ENCODE measurements around the gene GCDH.

GCDH gene

GRCh38 chr19:12872941-12873890 lies 17.7 kb upstream of the GCDH start:
- peaks cover 4% of the 10 kb centered on the region for H3K36me3 ChIP-seq (ENCODE audit: control insufficient read depth, insufficient read depth, low read length)
- WGBS, 2 experiments, result 94 to 95% methylated on average over 70 of the region's 70 CpGs
- H3K27me3 ChIP-seq (ENCODE audit: control insufficient read depth, insufficient read depth, low read length, poor library complexity, severe bottlenecking), result no peaks in the 10 kb centered on the region
- H3K4me3 ChIP-seq (ENCODE audit: insufficient read depth, low read depth, low read length), result no peak overlapping the region
- H3K27ac ChIP-seq (ENCODE audit: insufficient read depth, low read depth, low read length, poor library complexity, severe bottlenecking), result no peak overlapping the region
- H3K9me3 ChIP-seq (ENCODE audit: control insufficient read depth, low read length), result no peaks in the 10 kb centered on the region
- H3K4me1 ChIP-seq (ENCODE audit: control insufficient read depth, insufficient read depth, low read length), result no peaks in the 10 kb centered on the region

- WGBS, 2 experiments, result 96% methylated on average over 86 of the region's 86 CpGs
- Histone ChIP-seq H3K4me1 (ENCODE audit: control insufficient read depth, insufficient read depth, low read length) (no peaks in the 10 kb centered on the region), H3K27ac (ENCODE audit: insufficient read depth, low read depth, low read length, poor library complexity, severe bottlenecking) (no peak overlapping the region), H3K27me3 (ENCODE audit: control insufficient read depth, insufficient read depth, low read length, poor library complexity, severe bottlenecking) (no peaks in the 10 kb centered on the region), H3K36me3 (ENCODE audit: control insufficient read depth, insufficient read depth, low read length) (peaks cover 4% of the 10 kb centered on the region), H3K4me3 (ENCODE audit: insufficient read depth, low read depth, low read length) (no peak overlapping the region), H3K9me3 (ENCODE audit: control insufficient read depth, low read length) (no peaks in the 10 kb centered on the region)
Measured at GRCh38 chr19:12873891-12874745, 16.8 kb upstream of the GCDH start.

- H3K4me3 ChIP-seq (ENCODE audit: insufficient read depth, low read depth, low read length), result no peak overlapping the region
- no peak overlapping the region for H3K27ac ChIP-seq (ENCODE audit: insufficient read depth, low read depth, low read length, poor library complexity, severe bottlenecking)
- WGBS, 2 experiments, result 88 to 90% methylated on average over 6 of the region's 6 CpGs
- H3K4me1 ChIP-seq (ENCODE audit: control insufficient read depth, insufficient read depth, low read length), result no peaks in the 10 kb centered on the region
- peaks cover 4% of the 10 kb centered on the region for H3K36me3 ChIP-seq (ENCODE audit: control insufficient read depth, insufficient read depth, low read length)
- no peaks in the 10 kb centered on the region for H3K9me3 ChIP-seq (ENCODE audit: control insufficient read depth, low read length)
- H3K27me3 ChIP-seq (ENCODE audit: control insufficient read depth, insufficient read depth, low read length, poor library complexity, severe bottlenecking), result no peaks in the 10 kb centered on the region
Measured at GRCh38 chr19:12875086-12875485, 15.9 kb upstream of the GCDH start.

- Histone ChIP-seq H3K9me3 (ENCODE audit: control insufficient read depth, low read length) (no peaks in the 10 kb centered on the region), H3K4me1 (ENCODE audit: control insufficient read depth, insufficient read depth, low read length) (peaks cover 5% of the 10 kb centered on the region), H3K27me3 (ENCODE audit: control insufficient read depth, insufficient read depth, low read length, poor library complexity, severe bottlenecking) (peaks cover 50% of the 10 kb centered on the region), H3K27ac (ENCODE audit: insufficient read depth, low read depth, low read length, poor library complexity, severe bottlenecking) (peak overlapping the region; percentile 28), H3K36me3 (ENCODE audit: control insufficient read depth, insufficient read depth, low read length) (no peaks in the 10 kb centered on the region), H3K4me3 (ENCODE audit: insufficient read depth, low read depth, low read length) (peak overlapping the region; percentile 75)
- 14 to 16% methylated on average over 29 of the region's 29 CpGs for WGBS, 2 experiments
Measured at GRCh38 chr19:12880551-12881171, 10.3 kb upstream of the GCDH start.

- peak within 1 kb of the TSS; percentile 28 for H3K27ac ChIP-seq (ENCODE audit: insufficient read depth, low read depth, low read length, poor library complexity, severe bottlenecking)
- no peaks in the 10 kb centered on the region for H3K36me3 ChIP-seq (ENCODE audit: control insufficient read depth, insufficient read depth, low read length)
- WGBS, 2 experiments, result 0% methylated on average over 38 of the region's 38 CpGs
- H3K4me3 ChIP-seq (ENCODE audit: insufficient read depth, low read depth, low read length), result peak within 1 kb of the TSS; percentile 75
- peaks cover 56% of the 10 kb centered on the region for H3K27me3 ChIP-seq (ENCODE audit: control insufficient read depth, insufficient read depth, low read length, poor library complexity, severe bottlenecking)
- H3K4me1 ChIP-seq (ENCODE audit: control insufficient read depth, insufficient read depth, low read length), result peaks cover 5% of the 10 kb centered on the region
- H3K9me3 ChIP-seq (ENCODE audit: control insufficient read depth, low read length), result no peaks in the 10 kb centered on the region
Measured at GRCh38 chr19:12881172-12881808, 9.7 kb upstream of the GCDH start, which contains the start of gene DNASE2. Gene DNASE2 (minus strand): TSS chr19:12881449. CDS start chr19:12881375, 74 bp downstream.

GRCh38 chr19:12882589-12882988 lies 8.4 kb upstream of the GCDH start:
- WGBS, 2 experiments, result 90 to 92% methylated on average over 3 of the region's 3 CpGs
- no peaks in the 10 kb centered on the region for H3K36me3 ChIP-seq (ENCODE audit: control insufficient read depth, insufficient read depth, low read length)
- H3K4me3 ChIP-seq (ENCODE audit: insufficient read depth, low read depth, low read length), result no peak overlapping the region
- H3K27me3 ChIP-seq (ENCODE audit: control insufficient read depth, insufficient read depth, low read length, poor library complexity, severe bottlenecking), result peaks cover 69% of the 10 kb centered on the region
- no peaks in the 10 kb centered on the region for H3K9me3 ChIP-seq (ENCODE audit: control insufficient read depth, low read length)
- H3K4me1 ChIP-seq (ENCODE audit: control insufficient read depth, insufficient read depth, low read length), result peaks cover 5% of the 10 kb centered on the region
- no peak overlapping the region for H3K27ac ChIP-seq (ENCODE audit: insufficient read depth, low read depth, low read length, poor library complexity, severe bottlenecking)

- H3K4me3 ChIP-seq (ENCODE audit: insufficient read depth, low read depth, low read length), result no peak overlapping the region
- no peak overlapping the region for H3K27ac ChIP-seq (ENCODE audit: insufficient read depth, low read depth, low read length, poor library complexity, severe bottlenecking)
- H3K9me3 ChIP-seq (ENCODE audit: control insufficient read depth, low read length), result no peaks in the 10 kb centered on the region
- 92 to 94% methylated on average over 3 of the region's 3 CpGs for WGBS, 2 experiments
- peaks cover 5% of the 10 kb centered on the region for H3K4me1 ChIP-seq (ENCODE audit: control insufficient read depth, insufficient read depth, low read length)
- no peaks in the 10 kb centered on the region for H3K36me3 ChIP-seq (ENCODE audit: control insufficient read depth, insufficient read depth, low read length)
- peaks cover 82% of the 10 kb centered on the region for H3K27me3 ChIP-seq (ENCODE audit: control insufficient read depth, insufficient read depth, low read length, poor library complexity, severe bottlenecking)
Measured at GRCh38 chr19:12884202-12884601, 6.8 kb upstream of the GCDH start.

GRCh38 chr19:12884627-12884925 lies 6.4 kb upstream of the GCDH start:
- peaks cover 82% of the 10 kb centered on the region for H3K27me3 ChIP-seq (ENCODE audit: control insufficient read depth, insufficient read depth, low read length, poor library complexity, severe bottlenecking)
- H3K4me1 ChIP-seq (ENCODE audit: control insufficient read depth, insufficient read depth, low read length), result peaks cover 5% of the 10 kb centered on the region
- H3K9me3 ChIP-seq (ENCODE audit: control insufficient read depth, low read length), result no peaks in the 10 kb centered on the region
- no peaks in the 10 kb centered on the region for H3K36me3 ChIP-seq (ENCODE audit: control insufficient read depth, insufficient read depth, low read length)
- 85 to 87% methylated on average over 12 of the region's 12 CpGs for WGBS, 2 experiments
- H3K4me3 ChIP-seq (ENCODE audit: insufficient read depth, low read depth, low read length), result peak overlapping the region; percentile 22
- H3K27ac ChIP-seq (ENCODE audit: insufficient read depth, low read depth, low read length, poor library complexity, severe bottlenecking), result no peak overlapping the region

GRCh38 chr19:12884926-12885748 lies 5.8 kb upstream of the GCDH start:
- no peaks in the 10 kb centered on the region for H3K9me3 ChIP-seq (ENCODE audit: control insufficient read depth, low read length)
- H3K36me3 ChIP-seq (ENCODE audit: control insufficient read depth, insufficient read depth, low read length), result no peaks in the 10 kb centered on the region
- H3K27ac ChIP-seq (ENCODE audit: insufficient read depth, low read depth, low read length, poor library complexity, severe bottlenecking), result no peak overlapping the region
- peaks cover 82% of the 10 kb centered on the region for H3K27me3 ChIP-seq (ENCODE audit: control insufficient read depth, insufficient read depth, low read length, poor library complexity, severe bottlenecking)
- 9% methylated on average over 73 of the region's 73 CpGs for WGBS, 2 experiments
- H3K4me1 ChIP-seq (ENCODE audit: control insufficient read depth, insufficient read depth, low read length), result peaks cover 5% of the 10 kb centered on the region
- peak overlapping the region; percentile 22 for H3K4me3 ChIP-seq (ENCODE audit: insufficient read depth, low read depth, low read length)

All from ectodermal cell (in vitro differentiated cells).